ENCODE results near the gene SAMM50.

GRCh38 chr22:44042249-44043218 is 87.3 kb downstream of the SAMM50 start:
- TF ChIP-seq CTCF (IDR thresholded peaks at IDR 0.05 in 8 of 11, conservative IDR thresholded peaks at IDR 0.05 in 3 of 11) (no peak), POLR2AphosphoS5 (IDR thresholded peaks at IDR 0.05) (peak in 2 of 3 donors; percentile 26 to 36), POLR2A (IDR thresholded peaks at IDR 0.05) (no peak)
